Spinal cord (tissue), 10 donors: Measurements from ENCODE around the gene TPM2. TPM values are rescaled to one million over a fixed set of nuclear protein-coding genes. Genes with fewer than 3 reads are reported as not detected.

Experiments
- DNase-seq, 6 donors: peaks; one replicate each; pipeline versions ENCODE4 v3.0.0 to v3.0.0-alpha.2; 2013 to 2015; ENCODE audit warnings: low spot score in 6 of 6, low read depth in 4 of 6
- H3K27ac ChIP-seq: one replicate; pipeline ENCODE4 v1.5.1; 2013; ENCODE audit warnings: low read depth, low read length, control low read depth
- H3K27me3 ChIP-seq: one replicate; pipeline ENCODE4 v1.6.1; 2013; ENCODE audit warnings: low read length; ENCODE audit not compliant: control insufficient read depth, insufficient read depth
- H3K36me3 ChIP-seq: one replicate; pipeline ENCODE4 v1.6.1; 2013; ENCODE audit warnings: low read length; ENCODE audit not compliant: control insufficient read depth, insufficient read depth
- H3K4me1 ChIP-seq: one replicate; pipeline ENCODE4 v1.6.1; 2013; ENCODE audit warnings: low read length; ENCODE audit not compliant: control insufficient read depth, insufficient read depth
- H3K4me3 ChIP-seq: one replicate; pipeline ENCODE4 v1.5.1; 2013; ENCODE audit warnings: low read depth, low read length, control low read depth
- H3K9me3 ChIP-seq: one replicate; pipeline ENCODE4 v1.6.1; 2013; ENCODE audit warnings: low read length; ENCODE audit not compliant: control insufficient read depth, insufficient read depth
- WGBS: methylation state at CpG from one replicate; pipeline ENCODE4 v1.1.5; 2013; ENCODE audit warnings: missing lambda C conversion rate; ENCODE audit not compliant: insufficient coverage; 5-methylcytosine and 5-hydroxymethylcytosine counted together
- polyA plus RNA-seq, 2 donors: library from polyadenylated mRNA; unstranded; fragments of 120-200 nt; gene quantifications; one replicate each; pipeline ENCODE4 v1.2.1, GENCODE V29; 2013; ENCODE audit not compliant: insufficient read length in 2 of 2
- total RNA-seq, 2 donors: library from RNA; depleted of rRNA in 1 of 2; stranded (reverse); fragments of 120-200 nt in 1 of 2; fragments of >200 nt in 1 of 2; gene quantifications; one replicate each; pipeline versions ENCODE4 v1.2.3 to v1.2.4, GENCODE V29; 2013 to 2014
- donor health status: healthy.

TPM2 gene
- total and polyA plus RNA-seq, 4 donors, result 29.6 to 191 (median 96.9) TPM

DNA sequence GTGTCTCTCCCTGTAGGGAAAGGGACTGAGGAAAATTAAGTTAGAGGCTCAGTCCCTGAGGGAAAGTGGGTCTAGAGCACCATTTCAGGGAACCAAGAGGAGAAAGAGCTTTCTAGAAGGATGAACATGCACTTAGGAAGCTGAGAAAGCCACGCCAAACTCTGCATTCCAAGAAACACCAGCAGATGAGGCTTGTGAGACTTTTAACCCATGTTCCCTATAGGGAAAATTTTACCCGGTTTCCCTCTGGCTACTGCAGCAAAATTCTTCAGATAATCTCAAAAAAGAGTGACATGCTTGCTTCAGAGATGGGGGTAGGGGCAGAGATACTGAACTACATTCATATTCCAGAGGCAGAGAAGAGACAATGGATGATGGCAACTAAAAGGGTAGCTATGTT lies 33.7 kb upstream of the TPM2 start:
- Histone ChIP-seq H3K4me1 (peaks cover 20% of the 10 kb centered on the region), H3K4me3 (no peak overlapping the region), H3K27me3 (no peaks in the 10 kb centered on the region), H3K27ac (no peak overlapping the region), H3K9me3 (no peaks in the 10 kb centered on the region), H3K36me3 (peaks cover 84% of the 10 kb centered on the region)
- WGBS, result 92% methylated on average over 2 of the region's 2 CpGs
- no peak for DNase-seq

DNA sequence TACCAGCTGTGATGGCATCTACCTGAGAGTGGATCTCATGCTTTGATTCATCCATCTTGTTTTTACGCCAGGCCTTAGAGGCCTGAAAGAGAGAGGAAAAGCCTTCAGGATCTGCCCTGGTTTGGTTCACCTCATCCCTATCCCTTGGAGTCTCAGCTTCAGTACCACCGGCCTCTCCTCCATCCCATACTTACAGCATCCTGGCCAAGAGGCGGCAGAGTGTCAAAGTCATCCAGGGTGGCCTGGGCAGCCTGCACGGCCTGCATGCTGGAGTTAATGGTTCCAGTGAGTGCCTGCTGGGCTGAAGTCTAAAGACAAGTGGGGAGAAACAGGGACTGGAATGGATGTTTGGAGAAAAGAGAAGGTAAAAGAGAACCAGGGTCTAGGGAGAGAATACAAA lies 29.8 kb upstream of the TPM2 start:
- no peak for DNase-seq
- Histone ChIP-seq H3K27me3 (no peaks in the 10 kb centered on the region), H3K27ac (no peak overlapping the region), H3K4me1 (no peaks in the 10 kb centered on the region), H3K36me3 (peaks cover 91% of the 10 kb centered on the region), H3K4me3 (no peak overlapping the region), H3K9me3 (no peaks in the 10 kb centered on the region)
- WGBS, result 100% methylated on average over 2 of the region's 4 CpGs

DNA sequence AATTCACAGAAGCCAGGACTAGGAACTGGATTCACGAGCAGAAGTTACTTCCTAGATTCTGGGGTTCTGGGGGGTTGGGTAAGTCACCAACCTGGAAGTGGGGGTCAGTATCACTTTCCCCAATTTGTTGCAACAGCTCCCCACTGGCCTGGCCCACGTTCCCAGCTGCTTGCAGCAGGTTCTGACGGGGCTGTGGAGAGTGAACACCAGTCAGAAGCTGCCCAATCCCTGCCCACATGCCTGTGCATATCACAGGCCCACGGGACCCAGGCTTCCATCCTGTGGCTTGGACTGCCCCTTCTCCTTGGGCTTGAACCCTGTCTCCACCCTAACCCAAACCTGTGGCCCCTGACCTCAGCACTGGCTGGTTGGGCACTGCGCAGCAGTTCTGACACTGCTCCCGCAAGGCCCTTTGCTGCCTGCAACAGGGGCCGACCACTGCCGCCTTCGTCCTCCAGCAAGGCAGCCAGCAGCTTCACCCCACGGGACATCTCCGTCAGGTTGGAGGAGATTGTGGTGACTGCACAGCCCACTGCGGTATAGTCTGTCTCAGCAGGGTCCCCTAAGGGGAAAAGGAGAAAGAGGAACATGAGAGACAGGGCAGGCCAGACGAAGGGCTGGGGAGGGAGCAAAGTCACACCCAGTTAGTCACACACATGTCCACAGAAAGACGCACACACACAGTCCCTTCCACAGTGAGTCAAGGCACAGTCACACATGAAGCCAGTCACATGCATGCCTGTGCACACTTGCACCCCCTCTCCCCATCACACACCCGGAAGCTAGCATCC lies 29.2 kb upstream of the TPM2 start:
- Histone ChIP-seq H3K27ac (no peak overlapping the region), H3K4me1 (no peaks in the 10 kb centered on the region), H3K9me3 (no peaks in the 10 kb centered on the region), H3K27me3 (no peaks in the 10 kb centered on the region), H3K36me3 (peaks cover 91% of the 10 kb centered on the region), H3K4me3 (no peak overlapping the region)
- WGBS, result 92% methylated on average over 13 of the region's 15 CpGs
- no peak for DNase-seq

DNA sequence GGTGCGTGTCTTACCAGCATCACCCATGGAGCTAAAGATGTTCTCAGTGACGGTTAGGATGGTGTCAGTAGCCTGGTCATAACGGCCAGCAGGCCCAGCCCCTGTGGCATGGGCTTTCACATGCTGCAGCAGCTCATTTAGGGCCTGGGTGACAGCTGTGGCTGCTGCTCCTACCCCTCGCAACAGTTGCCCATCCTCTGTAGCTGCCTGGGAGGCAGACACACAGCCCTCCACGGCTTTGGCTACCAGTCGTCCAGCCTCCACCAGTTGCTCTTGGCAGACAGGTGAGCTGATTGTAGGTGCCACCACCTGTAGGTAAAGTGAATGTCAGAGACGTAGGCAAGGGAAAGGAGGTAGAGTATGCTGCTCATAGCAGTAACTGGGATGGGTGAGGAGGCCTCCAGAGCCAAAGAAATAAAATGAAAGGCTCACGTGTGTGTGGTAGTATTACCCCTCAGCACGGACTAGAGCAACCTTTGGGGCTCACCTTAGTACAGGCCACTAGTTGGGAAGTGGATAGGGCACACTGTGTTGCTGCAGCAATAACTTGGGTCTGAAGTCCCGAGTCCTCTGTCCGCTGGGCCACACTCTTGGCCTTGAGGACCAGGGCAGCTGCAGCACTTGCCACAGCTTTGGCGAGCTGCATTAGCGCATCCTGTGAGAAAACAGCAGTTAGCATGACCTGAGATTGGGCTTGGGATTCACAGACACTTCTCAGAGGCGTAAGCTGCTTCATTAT lies 27.6 kb upstream of the TPM2 start:
- no peak overlapping the region for H3K4me3 ChIP-seq
- no peaks in the 10 kb centered on the region for H3K27me3 ChIP-seq
- H3K27ac ChIP-seq, result no peak overlapping the region
- DNase-seq, result no peak
- no peaks in the 10 kb centered on the region for H3K4me1 ChIP-seq
- 96% methylated on average over 14 of the region's 14 CpGs for WGBS
- H3K36me3 ChIP-seq, result peaks cover 91% of the 10 kb centered on the region
- no peaks in the 10 kb centered on the region for H3K9me3 ChIP-seq

DNA sequence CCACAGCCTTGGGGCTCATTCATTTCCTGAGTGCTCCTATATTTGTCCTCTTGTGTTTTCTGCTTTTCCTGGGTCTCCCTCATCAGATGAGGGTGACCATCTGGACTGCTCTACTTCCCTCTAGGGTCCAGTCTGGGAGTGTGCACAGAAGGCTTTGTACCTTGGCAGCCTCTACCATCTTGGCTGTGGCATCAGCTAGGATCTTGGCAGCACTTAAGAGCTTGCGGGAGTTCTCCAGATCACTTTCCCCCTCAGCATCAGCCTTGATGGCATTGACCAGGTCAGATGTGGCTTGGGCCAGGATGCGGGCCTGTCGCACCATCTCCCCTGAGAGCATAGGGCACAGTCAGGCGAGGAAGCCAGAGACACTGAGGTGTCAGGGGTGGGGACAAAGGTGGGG lies 26.5 kb upstream of the TPM2 start:
- Histone ChIP-seq H3K4me1 (no peaks in the 10 kb centered on the region), H3K27me3 (no peaks in the 10 kb centered on the region), H3K27ac (no peak overlapping the region), H3K9me3 (no peaks in the 10 kb centered on the region), H3K4me3 (no peak overlapping the region), H3K36me3 (peaks cover 94% of the 10 kb centered on the region)
- peak in 1 of 6 donors; percentile 39 for DNase-seq
- 91% methylated on average over 3 of the region's 4 CpGs for WGBS

DNA sequence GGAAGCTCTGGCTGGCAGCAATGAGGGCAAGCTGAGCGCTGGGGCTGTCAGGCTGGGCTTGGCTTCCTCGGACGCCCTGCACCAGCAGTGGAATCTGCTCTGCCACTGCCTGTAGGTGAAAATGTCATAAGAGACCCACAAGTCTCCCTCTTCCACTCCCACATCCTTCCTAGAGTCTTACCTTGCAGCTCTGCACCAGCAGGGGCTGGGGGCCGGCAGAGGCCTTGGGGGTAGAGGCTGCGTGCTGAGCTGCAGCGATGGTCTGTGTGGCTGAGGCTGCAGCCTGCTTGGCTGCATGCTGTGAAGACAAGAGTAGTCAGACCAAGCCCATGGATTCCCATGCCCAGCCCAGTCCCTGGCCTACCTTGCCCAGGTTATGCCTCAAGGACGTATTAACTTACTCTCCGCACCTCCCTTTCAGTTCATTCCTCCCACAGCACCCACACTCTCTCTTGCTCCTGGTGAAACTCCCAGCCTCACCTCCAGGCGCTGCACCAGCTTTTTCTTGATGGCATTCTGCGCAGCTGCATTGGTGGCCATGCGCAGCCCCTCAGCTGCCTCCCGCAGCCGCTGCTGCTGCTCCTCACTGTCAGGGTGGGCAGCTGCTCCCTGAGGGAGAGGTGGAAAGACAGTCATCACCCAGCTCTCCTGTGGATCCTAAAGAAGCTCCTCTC lies 25.0 kb upstream of the TPM2 start:
- Histone ChIP-seq H3K4me3 (no peak overlapping the region), H3K27me3 (no peaks in the 10 kb centered on the region), H3K27ac (no peak overlapping the region), H3K36me3 (peaks cover 97% of the 10 kb centered on the region), H3K4me1 (no peaks in the 10 kb centered on the region), H3K9me3 (no peaks in the 10 kb centered on the region)
- 95% methylated on average over 12 of the region's 13 CpGs for WGBS
- DNase-seq, result no peak

DNA sequence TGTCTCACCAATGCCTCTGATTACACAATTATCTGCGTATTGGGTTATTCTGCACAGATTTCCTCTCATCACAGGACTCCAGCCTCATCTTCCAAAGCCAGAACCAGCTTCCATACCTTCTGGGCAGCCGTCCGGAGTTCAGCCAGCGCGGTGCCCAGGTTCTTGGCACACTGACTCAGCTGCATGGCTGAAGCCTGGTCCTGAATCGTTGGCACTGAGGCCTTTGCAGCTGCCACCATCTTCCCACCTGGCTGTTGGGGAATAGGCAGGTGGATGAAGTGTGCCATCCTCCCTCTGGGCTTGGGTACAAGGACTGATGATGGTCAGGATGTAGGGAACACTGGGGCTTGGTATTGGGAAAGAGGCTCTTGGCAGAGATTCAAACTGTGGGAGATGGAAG lies 24.4 kb upstream of the TPM2 start:
- DNase-seq, result no peak
- Histone ChIP-seq H3K27me3 (no peaks in the 10 kb centered on the region), H3K9me3 (no peaks in the 10 kb centered on the region), H3K36me3 (peaks cover 96% of the 10 kb centered on the region), H3K4me1 (no peaks in the 10 kb centered on the region), H3K4me3 (no peak overlapping the region), H3K27ac (no peak overlapping the region)
- WGBS, result 90% methylated on average over 6 of the region's 6 CpGs

DNA sequence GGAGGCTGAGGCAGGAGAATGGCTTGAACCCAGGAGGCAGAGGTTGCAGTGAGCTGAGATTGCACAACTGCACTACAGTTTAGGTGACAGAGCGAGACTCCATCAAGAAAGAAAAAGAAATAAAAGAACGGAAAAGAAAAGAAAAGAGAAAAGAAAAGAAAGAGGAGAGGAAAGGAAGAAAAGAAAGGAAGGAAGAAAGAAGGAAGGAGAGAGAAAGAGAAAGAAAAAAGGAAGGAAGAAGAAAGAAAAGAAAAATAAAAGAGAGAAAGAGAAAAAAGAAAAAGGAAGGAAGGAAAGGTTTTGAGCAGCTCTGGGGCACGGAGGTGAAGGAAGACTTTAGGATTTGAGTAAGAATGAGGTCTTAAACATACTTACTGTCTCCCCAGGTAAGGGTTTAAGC lies 23.9 kb upstream of the TPM2 start:
- H3K9me3 ChIP-seq, result no peaks in the 10 kb centered on the region
- peaks cover 94% of the 10 kb centered on the region for H3K36me3 ChIP-seq
- H3K4me1 ChIP-seq, result no peaks in the 10 kb centered on the region
- no peak for DNase-seq
- no peak overlapping the region for H3K27ac ChIP-seq
- 93% methylated on average over 3 of the region's 3 CpGs for WGBS
- no peak overlapping the region for H3K4me3 ChIP-seq
- no peaks in the 10 kb centered on the region for H3K27me3 ChIP-seq

DNA sequence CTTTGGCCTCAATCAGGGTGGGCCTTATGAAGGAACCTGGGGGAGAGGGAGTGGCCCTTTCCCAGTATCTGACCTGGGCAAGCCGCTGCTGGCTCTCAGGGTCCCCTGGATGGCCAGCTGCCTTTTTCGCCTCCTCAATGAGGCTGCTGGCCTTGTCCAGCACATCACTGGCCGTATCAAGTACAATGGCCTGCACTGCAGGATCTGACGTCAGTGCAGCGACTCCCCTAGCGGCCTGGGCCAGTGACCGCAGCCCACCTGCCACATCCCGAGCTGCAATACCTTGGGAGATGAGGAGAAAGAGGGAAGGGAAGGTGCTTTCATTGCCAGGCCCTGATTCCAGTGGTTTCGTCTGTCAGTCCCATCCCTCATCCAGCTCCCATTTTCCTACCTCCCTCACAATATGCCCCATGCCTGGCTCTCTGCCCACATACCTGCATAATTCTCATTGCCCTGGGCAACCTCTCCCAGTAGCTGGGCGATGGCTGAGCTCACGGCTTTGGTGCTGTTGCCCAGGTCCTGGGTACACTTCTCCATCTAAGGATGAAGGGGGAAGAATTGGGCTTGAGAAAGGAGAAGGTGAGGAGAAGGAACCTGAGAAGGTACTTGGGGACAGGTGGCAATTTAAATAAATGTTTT lies 23.2 kb upstream of the TPM2 start:
- H3K4me3 ChIP-seq, result no peak overlapping the region
- no peak overlapping the region for H3K27ac ChIP-seq
- WGBS, result 66% methylated on average over 7 of the region's 11 CpGs
- no peaks in the 10 kb centered on the region for H3K4me1 ChIP-seq
- no peaks in the 10 kb centered on the region for H3K27me3 ChIP-seq
- peaks cover 93% of the 10 kb centered on the region for H3K36me3 ChIP-seq
- no peak for DNase-seq
- H3K9me3 ChIP-seq, result no peaks in the 10 kb centered on the region
